ENCODE results near the gene UBE2V1. TPM values are rescaled to one million over a fixed set of nuclear protein-coding genes. Genes with fewer than 3 reads are reported as not detected.

UBE2V1 gene
- total RNA-seq, 1 donor from 2014 or later: 117 TPM

GRCh38 chr20:50037575-50037974 lies 75.4 kb downstream of the UBE2V1 start:
- Mint-ChIP-seq H3K9me3 (no peaks in the 10 kb centered on the region), H3K36me3 (no peaks in the 10 kb centered on the region), H3K4me1 (ENCODE audit: unreplicated experiment) (peaks cover 28% of the 10 kb centered on the region), H3K27me3 (no peaks in the 10 kb centered on the region), H3K27ac (no peak overlapping the region), H3K4me3 (no peak overlapping the region)
- DNase-seq (ENCODE audit: extremely low spot score, unreplicated experiment): no peak
- TF ChIP-seq, protein P1, sequence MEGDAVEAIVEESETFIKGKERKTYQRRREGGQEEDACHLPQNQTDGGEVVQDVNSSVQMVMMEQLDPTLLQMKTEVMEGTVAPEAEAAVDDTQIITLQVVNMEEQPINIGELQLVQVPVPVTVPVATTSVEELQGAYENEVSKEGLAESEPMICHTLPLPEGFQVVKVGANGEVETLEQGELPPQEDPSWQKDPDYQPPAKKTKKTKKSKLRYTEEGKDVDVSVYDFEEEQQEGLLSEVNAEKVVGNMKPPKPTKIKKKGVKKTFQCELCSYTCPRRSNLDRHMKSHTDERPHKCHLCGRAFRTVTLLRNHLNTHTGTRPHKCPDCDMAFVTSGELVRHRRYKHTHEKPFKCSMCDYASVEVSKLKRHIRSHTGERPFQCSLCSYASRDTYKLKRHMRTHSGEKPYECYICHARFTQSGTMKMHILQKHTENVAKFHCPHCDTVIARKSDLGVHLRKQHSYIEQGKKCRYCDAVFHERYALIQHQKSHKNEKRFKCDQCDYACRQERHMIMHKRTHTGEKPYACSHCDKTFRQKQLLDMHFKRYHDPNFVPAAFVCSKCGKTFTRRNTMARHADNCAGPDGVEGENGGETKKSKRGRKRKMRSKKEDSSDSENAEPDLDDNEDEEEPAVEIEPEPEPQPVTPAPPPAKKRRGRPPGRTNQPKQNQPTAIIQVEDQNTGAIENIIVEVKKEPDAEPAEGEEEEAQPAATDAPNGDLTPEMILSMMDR (conservative IDR thresholded peaks at IDR 0.05): no peak

DNA sequence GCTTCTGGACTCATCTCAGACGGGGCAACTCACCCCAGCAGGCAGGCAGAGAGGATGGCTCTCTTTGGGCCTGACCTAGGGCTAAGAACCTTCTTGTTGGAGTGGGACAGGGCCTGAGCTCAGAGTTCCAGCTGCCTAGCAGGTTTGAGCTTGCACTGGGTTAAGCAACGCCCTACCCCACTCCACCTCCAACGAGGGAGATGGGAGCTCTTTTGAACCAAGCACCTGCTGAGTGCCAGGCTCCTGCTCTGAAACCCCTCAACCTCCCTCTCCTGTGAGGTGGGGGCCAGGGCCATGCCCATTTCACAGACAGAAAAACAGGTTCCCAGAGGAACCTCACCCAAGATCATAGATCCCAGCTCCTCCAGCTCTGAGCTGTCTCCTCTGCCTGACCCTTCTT lies 75.8 kb downstream of the UBE2V1 start:
- no peaks in the 10 kb centered on the region for H3K36me3 Mint-ChIP-seq
- H3K9me3 Mint-ChIP-seq: no peaks in the 10 kb centered on the region
- TF ChIP-seq, protein P1 (conservative IDR thresholded peaks at IDR 0.05): no peak

GRCh38 chr20:50036703-50037102 lies 76.2 kb downstream of the UBE2V1 start:
- Mint-ChIP-seq H3K9me3 (no peaks in the 10 kb centered on the region), H3K36me3 (no peaks in the 10 kb centered on the region), H3K4me1 (ENCODE audit: unreplicated experiment) (peaks cover 28% of the 10 kb centered on the region), H3K27me3 (no peaks in the 10 kb centered on the region), H3K27ac (no peak overlapping the region), H3K4me3 (no peak overlapping the region)
- DNase-seq (ENCODE audit: extremely low spot score, unreplicated experiment): no peak
- TF ChIP-seq, protein P1 (conservative IDR thresholded peaks at IDR 0.05): no peak

More for the DNA sequence above, 75.8 kb downstream of the UBE2V1 start:
- H3K27me3 Mint-ChIP-seq: no peaks in the 10 kb centered on the region
- H3K4me1 Mint-ChIP-seq (ENCODE audit: unreplicated experiment): peaks cover 28% of the 10 kb centered on the region
- no peak for DNase-seq (ENCODE audit: extremely low spot score, unreplicated experiment)
- H3K4me3 Mint-ChIP-seq: no peak overlapping the region
- no peak overlapping the region for H3K27ac Mint-ChIP-seq

DNA sequence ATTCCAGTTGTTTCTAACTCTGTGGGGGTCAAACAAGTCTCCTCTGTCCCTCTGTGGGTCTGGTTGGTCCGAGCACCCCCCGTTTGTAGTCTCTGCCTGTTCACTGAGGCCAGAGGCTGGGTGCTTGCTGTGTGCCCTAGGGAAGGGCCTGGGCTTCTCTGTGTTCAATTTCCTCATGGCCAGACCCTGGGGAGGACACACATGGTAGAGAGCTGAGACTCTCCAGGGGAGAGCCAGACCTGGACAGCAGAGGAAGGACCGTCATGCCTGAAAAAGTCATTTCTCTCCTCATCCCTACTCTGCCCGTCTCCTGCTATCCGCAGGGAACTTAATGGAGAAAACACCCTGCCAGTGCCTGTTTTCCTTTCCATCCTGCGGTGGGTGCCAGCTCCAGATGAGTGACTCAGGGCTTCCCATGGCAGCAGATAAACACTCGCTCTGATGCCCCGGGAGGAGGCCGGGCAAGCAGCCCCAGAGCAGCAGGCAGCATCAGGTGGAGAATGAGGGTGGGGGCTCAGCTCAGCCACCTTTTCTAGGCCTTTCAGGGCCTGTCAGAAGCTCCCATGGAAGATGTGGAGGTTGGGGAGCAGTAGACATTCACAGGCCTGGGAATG lies 78.3 kb downstream of the UBE2V1 start:
- no peaks in the 10 kb centered on the region for H3K9me3 Mint-ChIP-seq
- H3K4me3 Mint-ChIP-seq: no peak overlapping the region
- no peaks in the 10 kb centered on the region for H3K27me3 Mint-ChIP-seq
- peak overlapping the region; percentile 46 for H3K27ac Mint-ChIP-seq
- TF ChIP-seq, protein P1 (conservative IDR thresholded peaks at IDR 0.05): no peak
- peaks cover 26% of the 10 kb centered on the region for H3K4me1 Mint-ChIP-seq (ENCODE audit: unreplicated experiment)
- DNase-seq (ENCODE audit: extremely low spot score, unreplicated experiment): no peak
- H3K36me3 Mint-ChIP-seq: no peaks in the 10 kb centered on the region

DNA sequence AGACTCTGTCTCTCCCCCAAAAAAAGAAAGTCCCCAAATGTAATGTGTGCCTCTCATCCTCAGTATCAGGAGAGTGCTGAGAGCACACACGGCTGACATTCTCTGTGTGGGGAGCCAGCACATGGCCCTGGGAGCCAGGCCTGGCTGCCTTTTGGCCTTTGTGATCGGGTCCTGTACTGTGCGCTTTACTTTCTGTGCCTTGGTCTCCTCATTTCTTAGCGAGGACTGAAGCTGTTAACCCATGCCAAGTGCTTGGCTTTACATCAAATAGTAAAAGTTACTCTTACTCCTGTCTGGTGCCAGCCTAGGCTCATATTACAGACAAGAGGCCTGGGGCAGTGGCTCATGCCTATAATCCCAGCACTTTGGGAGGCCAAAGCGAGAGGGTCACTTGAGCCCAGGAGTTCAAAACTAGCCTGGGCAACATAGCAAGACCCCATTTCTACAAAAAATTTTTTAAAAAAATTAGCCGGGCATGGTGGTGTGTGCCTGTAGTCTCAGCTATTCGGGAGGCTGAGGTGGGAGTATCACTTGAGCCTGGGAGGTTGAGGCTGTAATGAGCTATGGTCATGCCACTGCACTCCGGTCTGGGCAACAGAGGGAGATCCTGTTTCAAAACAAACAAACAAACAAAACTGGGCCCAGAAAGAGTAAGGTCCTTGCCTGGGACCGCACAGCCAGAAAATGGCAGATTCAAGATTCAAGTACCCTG lies 79.8 kb downstream of the UBE2V1 start:
- TF ChIP-seq, protein P1 (conservative IDR thresholded peaks at IDR 0.05): no peak
- Mint-ChIP-seq H3K4me3 (no peak overlapping the region), H3K9me3 (no peaks in the 10 kb centered on the region), H3K27ac (no peak overlapping the region), H3K4me1 (ENCODE audit: unreplicated experiment) (peaks cover 22% of the 10 kb centered on the region), H3K36me3 (no peaks in the 10 kb centered on the region), H3K27me3 (no peaks in the 10 kb centered on the region)
- no peak for DNase-seq (ENCODE audit: extremely low spot score, unreplicated experiment)

Other genes with a start within 250 kb of the UBE2V1 start
- 9.2 and 11.3 TPM in 2 replicates for gene SPATA2, start 197.6 kb downstream of the UBE2V1 start, total RNA-seq (ENCODE audit: low replicate concordance)
- gene RNF114, start 176.8 kb downstream of the UBE2V1 start, total RNA-seq (ENCODE audit: low replicate concordance): 62.9 and 72.1 TPM in 2 replicates
- gene SNAI1, start 130.2 kb downstream of the UBE2V1 start, total RNA-seq (ENCODE audit: low replicate concordance): 12.1 and 30.8 TPM in 2 replicates
- 29.9 and 42.9 TPM in 2 replicates for gene PEDS1, start 40.6 kb upstream of the UBE2V1 start, total RNA-seq (ENCODE audit: low replicate concordance)
- gene CEBPB, start 77.7 kb upstream of the UBE2V1 start, total RNA-seq (ENCODE audit: low replicate concordance): 23.0 and 54.1 TPM in 2 replicates

Data from type B pancreatic cell (in vitro differentiated cells).